Stimulated activated CD8-positive, alpha-beta memory T cell treated with anti-CD3 and anti-CD28 coated beads, Interleukin-7, amount 100 ng/mL, for 24 hours (primary cell): ENCODE results near the gene MEF2D.

Source experiments
- DNase-seq: peaks from one replicate; pipeline ENCODE4 v3.0.0-alpha.2; 2020; ENCODE audit warnings: low read depth

MEF2D gene

GRCh38 chr1:156467906-156468305 is 32.7 kb downstream of the MEF2D start:
- no peak for DNase-seq

GRCh38 chr1:156467385-156467784 is 33.2 kb downstream of the MEF2D start:
- DNase-seq = no peak

- no peak for DNase-seq
Measured at GRCh38 chr1:156465747-156466365, 34.7 kb downstream of the MEF2D start.

GRCh38 chr1:156464825-156465452 is 35.6 kb downstream of the MEF2D start:
- DNase-seq = no peak

GRCh38 chr1:156464335-156464734 is 36.2 kb downstream of the MEF2D start:
- DNase-seq = no peak

- no peak for DNase-seq
Measured at GRCh38 chr1:156463874-156464273, 36.7 kb downstream of the MEF2D start.

- no peak for DNase-seq
Measured at GRCh38 chr1:156462954-156463795, 37.4 kb downstream of the MEF2D start.

GRCh38 chr1:156461781-156462647 is 38.6 kb downstream of the MEF2D start:
- DNase-seq = no peak

- no peak for DNase-seq
Measured at GRCh38 chr1:156461109-156461508, 39.5 kb downstream of the MEF2D start.

GRCh38 chr1:156460525-156460924 is 40.0 kb downstream of the MEF2D start:
- DNase-seq = no peak

GRCh38 chr1:156458181-156458503 is 42.4 kb downstream of the MEF2D start:
- no peak for DNase-seq

- peak; percentile 93 for DNase-seq
Measured at GRCh38 chr1:156456625-156457465, 43.7 kb downstream of the MEF2D start.

- no peak for DNase-seq
Measured at GRCh38 chr1:156455362-156455761, 45.2 kb downstream of the MEF2D start.

- no peak for DNase-seq
Measured at GRCh38 chr1:156452907-156453306, 47.7 kb downstream of the MEF2D start.

- DNase-seq = no peak
Measured at GRCh38 chr1:156451505-156452160, 48.9 kb downstream of the MEF2D start.

GRCh38 chr1:156448134-156448967 is 52.2 kb downstream of the MEF2D start:
- DNase-seq = no peak

GRCh38 chr1:156445789-156446263 is 54.7 kb downstream of the MEF2D start:
- peak; percentile 67 for DNase-seq

GRCh38 chr1:156444407-156445001 is 56.1 kb downstream of the MEF2D start:
- DNase-seq = no peak

GRCh38 chr1:156443286-156443685 is 57.3 kb downstream of the MEF2D start:
- no peak for DNase-seq
